GM18526 (cell line): ENCODE results near the gene RPL6.

Experiments
- POLR2A ChIP-seq: IDR thresholded peaks from 3 replicates; pipeline ENCODE4 v1.6.1; 2011; ENCODE audit not compliant: insufficient read length; ENCODE audit errors: extremely low read depth

Gene RPL6

DNA sequence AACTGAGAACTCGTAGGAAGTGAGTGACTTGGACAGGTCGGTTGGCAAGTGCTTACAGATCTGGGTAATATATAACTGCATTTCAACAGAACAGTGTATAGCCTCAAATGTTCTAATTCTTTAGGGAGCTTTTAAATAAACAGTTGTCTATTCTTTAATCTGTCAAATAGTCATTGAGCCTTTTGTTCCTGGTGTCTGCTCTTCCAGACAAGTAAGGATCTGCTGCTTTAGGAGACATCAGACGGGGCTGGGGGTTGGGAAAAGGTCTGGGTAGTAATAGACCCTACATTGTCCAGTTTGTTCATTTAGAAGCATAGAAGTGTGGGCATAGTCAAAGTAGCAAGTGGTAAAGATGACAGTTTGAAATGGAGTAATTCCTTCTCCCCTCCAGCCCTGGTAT lies 11.3 kb upstream of the RPL6 start:
- no peak for TF ChIP-seq POLR2A

DNA sequence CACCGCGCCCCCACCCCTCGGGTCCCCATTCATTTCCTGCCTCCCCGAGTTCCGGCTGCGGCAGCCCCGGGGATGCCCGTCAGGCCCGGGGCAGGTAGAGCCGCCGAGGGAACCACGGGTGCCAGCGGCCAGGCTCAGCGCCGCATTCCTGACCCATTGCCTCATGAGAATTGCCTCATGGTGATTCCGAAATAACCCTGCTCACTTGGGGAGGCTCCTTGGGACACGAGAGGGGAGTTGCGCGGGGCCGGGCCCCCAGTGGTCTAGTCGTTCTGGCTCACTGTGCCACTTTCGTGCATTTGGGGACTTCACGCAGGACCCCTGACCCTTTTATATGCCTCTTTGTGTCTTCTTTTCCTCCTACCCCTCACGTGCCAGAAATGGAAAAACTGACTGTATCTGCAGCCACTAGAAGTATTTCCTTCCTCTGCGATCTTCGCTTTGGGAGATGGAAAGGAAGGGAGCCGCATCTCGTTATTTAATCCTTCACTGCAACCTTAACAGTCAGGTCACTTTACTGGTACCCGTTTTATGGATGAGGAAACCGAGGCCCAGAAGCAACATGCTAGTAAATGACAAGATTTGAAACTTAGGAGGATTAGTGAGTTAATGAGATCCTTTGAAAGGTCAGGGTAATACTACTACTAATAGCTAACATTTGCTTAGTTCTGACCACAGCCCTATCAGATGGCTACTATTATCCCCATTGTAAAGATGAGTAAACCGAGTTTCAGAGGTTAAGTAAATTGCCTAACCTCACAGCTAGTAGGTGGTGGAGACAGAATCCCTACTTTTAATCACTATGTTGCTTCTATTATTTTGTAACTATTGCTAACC lies 10.1 kb upstream of the RPL6 start:
- TF ChIP-seq POLR2A = no peak

DNA sequence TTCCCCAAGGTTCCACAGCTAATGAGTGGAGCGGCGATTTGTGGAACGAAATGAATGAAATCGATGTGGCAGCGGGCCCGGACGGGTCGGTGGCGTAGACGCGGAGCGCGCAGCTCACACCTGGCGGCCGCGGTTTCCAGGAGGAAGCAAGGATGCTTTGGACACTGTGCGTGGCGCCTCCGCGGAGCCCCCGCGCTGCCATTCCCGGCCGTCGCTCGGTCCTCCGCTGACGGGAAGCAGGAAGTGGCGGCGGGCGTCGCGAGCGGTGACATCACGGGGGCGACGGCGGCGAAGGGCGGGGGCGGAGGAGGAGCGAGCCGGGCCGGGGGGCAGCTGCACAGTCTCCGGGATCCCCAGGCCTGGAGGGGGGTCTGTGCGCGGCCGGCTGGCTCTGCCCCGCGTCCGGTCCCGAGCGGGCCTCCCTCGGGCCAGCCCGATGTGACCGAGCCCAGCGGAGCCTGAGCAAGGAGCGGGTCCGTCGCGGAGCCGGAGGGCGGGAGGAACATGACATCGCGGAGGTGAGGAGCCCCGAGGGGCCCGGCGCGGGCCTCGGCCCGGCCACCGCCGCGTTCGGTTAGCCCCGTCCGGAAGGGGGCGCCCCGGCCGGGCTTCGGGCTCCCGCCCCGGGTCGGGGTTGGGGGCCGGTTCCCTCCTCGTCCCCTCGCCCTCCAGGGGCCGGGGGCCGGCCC lies 9.3 kb upstream of the RPL6 start, which contains the start of gene PTPN11:
PTPN11 (plus strand) TSS at position 340 of the 689 bp plus-strand sequence; CDS start at position 505, 165 bp downstream.
- peak; percentile 98 for TF ChIP-seq POLR2A

DNA sequence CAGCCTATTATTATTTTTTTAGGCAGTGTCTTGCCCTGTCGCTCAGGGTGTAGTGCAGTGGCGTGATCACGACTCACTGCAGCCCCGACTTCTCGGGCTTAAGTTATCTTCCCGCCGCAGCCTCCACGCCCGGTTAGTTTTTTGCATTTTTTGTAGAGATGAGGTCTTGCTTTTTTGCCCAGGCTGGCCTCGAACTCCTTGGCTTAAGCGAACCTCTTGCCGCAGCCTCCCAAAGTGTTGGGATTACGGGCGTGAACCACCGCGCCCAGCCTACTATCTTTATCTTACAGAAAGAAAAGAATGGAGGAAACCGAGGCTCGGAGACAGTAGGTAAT lies 8.8 kb upstream of the RPL6 start:
- no peak for TF ChIP-seq POLR2A

DNA sequence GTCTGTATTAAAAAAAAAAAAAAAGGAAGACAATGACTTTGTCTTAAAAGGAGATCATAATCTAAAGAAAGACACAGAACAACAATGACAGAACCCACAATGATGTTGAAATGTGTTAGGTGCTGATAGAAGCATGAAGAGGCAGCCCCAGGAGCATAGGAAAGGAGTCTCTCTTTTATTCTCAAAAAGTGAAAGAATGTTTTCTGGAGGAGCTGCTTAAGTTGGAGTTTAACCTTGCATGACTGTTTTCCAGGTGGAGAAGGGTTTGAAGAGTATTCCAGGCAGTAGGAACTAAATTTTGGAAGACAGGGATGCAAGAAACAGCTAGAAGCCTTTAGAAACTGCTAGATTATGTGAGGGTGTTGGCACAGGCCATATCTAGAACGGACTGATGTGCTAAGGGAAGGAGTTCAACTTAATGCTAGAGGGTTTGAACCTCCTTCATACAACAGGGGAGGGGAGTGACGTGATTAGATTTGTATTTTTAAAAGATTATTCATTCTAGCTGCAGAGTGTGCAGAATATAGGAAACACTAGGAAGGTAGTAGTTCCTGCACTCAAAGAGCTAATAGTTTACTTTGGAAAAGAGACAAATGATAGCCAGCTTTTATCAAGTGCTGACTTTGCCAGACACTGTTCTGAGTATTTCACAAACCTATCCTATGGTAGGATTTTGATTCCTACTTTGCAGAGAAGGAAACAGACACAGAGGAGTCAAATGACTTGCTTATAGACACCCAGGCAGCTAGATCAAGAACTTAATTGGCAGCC lies 4.6 kb upstream of the RPL6 start:
- TF ChIP-seq POLR2A = no peak

DNA sequence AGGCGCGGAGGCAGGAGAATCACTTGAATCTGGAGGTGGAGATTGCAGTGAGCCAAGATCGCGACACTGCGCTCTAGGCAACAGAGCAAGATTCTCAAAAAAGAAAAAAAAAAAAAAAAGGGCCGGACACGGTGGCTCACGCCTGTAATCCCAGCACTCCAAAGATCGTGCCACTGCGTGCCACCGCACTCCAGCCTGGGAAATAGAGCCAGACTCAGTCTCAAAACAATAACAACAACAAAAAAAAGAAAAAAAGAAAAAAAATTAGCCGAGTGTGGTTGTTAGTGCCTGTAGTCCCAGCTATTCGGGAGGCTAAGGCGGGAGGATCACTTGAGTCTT lies 470 bp upstream of the RPL6 start:
- no peak for TF ChIP-seq POLR2A

DNA sequence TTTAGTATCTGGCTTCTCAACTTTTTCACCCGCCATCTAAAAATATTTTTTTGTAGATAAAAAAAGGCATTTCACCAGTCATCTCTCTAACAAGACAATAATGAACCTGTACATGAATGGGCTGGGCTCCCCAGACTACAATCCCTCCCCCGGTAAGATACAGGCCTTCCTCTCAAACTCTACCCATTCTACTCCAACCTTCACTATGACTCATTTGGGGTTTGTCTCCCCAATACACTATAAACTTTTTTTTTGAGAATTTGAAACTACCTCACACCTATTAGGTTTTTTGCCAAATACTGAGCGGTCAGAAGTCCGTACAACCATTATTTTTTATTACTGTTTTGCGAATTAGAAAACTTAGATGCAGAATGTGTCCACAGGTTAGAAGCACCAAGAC lies 784 bp downstream of the RPL6 start:
- no peak for TF ChIP-seq POLR2A

DNA sequence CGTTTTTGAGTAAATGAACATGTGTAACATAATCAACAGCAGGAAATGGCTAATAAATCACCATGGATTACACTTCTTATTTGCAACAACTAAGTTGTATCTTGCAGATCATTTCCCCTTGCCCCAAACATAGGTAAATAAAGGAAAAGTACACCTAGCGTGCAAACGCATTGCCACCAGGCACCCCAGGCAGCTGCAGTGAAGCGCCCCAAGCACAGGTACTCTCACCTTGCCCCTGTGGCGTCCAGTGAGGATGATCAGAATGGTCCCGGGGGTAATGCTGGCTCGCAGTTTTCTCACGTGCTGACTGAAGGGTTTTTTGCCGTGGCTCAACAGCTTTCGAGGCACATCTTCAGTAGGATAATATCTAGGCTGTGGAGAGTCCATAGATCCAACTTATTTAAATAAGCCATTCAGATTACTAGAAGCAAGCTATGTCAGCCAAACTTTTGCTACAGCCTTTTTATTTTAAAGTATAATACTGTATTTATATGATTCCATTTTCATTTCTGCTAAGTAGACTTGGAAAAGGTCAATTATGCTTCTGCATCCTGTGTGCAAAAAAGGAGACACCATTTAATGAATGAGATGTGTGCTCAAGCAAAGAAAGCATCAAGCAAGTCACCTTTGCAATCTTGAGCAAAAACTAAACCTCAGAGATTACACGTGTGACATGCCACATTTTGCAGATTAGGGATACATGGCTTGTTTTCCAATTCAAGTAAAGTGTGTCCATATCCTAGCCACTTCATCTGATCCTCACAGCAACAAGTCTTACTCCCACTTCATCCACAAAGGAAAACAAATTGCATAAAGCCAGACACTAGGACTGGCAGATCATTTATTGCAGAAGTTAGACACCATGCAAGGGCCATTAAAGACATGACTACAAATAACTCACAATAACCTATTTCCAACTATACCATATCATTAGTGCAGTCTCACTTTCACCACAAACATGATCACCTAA lies 2.6 kb downstream of the RPL6 start:
- no peak for TF ChIP-seq POLR2A

DNA sequence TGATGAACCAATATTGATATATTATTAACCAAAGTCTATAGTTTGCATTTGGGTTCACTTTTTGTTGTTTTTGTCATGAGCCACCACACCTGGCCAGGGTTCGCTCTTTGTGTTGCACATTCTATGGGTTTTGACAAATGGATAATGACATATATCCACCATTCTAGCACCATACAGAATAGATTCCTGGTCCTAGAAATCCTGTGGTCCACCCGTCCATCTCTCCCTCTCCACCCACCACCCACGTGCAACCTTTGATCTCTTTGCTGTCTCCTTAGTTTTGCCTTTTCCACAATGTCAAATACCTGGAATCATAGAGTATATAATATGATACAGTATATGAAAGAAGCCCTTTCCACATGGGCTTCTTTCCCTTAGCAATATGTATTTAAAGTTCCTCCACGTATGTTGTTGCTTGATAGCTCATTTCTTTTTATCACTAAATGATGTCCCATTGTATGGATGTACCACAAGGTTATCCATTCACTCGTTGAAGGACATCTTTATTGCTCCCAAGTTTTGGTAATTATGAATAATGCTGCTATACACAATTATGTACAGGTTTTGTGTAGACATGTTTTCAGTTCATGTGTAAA lies 7.4 kb downstream of the RPL6 start:
- no peak for TF ChIP-seq POLR2A

DNA sequence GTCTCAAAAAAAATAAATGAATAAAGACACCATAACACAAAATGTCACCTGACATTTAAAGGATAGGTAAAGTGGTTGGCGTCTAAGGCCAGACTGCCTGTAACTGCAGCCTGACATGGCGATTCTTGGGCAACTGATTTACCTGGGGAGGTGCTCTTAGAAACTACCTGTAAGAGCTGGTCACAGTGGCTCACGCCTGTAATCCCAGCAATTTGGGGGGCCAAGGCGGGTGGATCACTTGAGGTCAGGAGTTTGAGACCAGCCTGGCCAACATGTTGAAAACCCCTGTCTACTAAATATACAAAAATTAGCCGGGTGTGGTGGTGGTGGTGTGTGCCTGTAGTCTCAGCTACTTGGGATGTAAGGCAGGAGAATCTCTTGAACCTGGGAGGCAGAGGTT lies 8.4 kb downstream of the RPL6 start:
- TF ChIP-seq POLR2A = no peak

DNA sequence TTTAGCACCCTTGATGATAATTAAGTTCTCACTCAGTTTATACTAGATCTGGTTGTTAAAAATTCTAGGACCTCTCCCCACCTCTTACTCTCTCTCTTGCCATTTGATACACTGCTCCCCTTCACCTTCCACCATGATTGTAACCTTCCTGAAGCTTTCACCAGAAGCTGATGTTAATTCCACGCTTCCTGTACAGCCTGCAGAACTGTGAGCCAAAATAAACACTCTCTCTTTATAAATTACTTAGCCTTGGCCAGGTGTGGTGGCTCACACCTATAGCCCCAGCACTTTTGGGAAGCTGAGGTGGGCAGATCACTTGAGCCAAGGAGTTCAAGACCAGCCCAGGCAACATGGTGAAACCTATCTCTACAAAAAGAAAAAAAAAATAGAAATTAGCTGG lies 16.1 kb downstream of the RPL6 start:
- no peak for TF ChIP-seq POLR2A

DNA sequence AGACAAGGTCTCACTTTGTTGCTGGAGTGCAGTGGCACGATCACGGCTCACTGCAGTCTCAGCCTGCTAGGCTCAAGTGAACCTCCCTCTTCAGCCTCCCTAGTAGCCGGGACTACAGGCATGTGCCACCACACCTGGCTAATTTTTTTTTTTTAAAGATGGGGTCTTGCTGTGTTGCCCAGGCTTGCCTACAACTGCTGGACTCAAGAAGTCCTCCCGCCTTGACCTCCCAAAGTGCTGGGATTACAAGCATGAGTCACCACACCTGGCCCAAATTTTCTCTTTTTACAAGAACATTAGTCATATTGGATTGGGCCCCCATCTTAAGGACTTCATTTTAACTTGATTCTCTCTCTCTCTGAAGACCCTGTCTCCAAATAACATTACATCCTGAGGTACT lies 20.2 kb downstream of the RPL6 start:
- no peak for TF ChIP-seq POLR2A

DNA sequence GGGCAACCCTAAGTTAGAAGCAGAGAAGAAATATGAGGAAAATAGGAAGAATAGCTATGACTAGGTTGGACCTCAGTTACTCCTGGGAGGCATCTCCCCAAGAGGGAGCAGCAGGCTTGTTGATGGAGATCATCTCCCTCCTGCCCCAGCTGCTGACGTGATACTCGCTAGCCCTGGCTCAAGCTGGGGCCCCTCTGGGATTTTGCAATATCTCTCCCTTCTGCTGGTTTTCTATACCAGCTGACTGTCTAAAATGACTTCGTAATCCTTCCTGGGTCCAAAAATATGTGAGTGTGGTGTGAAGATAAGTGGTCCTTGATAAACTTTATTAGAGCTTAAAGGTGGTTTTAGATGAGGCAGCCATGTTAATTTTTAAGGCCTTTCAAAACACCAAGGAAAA lies 22.7 kb downstream of the RPL6 start:
- no peak for TF ChIP-seq POLR2A

DNA sequence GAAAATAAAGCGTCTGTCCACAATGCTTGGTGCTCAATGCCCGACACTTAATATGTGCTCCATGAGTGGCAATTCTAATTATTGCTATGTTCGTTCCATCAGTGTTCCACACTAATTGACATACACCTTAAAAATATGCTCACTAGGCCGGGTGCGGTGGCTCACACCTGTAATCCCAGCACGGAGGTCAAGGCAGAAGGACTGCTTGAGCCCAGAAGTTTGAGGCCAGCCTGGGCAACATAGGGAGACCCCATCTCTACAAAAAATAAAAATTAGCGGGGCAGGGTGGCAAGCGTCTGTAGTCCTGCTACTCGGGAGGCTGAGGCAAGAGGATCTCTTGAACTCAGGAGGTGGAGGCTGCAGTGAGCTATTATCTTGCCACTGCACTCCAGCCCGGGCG lies 26.5 kb downstream of the RPL6 start:
- no peak for TF ChIP-seq POLR2A
